Measurements from ENCODE around the gene TCEAL7.

DNA sequence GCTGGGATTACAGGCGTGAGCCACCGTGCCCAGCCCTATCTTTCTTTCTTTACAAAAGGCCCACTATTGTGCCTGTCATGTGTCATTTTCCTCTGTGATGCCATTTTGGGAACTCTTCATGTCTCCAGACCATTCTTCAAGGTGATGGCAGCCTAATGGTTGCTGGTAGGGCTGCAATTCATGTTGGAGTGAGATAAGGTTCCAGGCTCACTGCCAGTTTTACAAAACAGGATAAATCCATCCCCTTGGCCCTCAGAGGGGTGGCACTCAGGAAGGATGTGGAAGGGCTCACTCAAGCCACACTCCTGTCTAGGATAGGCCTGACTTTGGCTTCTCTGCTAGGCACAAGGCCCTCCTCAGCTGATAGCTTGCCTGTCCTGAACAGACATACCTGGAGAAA, 30.1 kb downstream of the TCEAL7 start:
- TF ChIP-seq, protein P1, sequence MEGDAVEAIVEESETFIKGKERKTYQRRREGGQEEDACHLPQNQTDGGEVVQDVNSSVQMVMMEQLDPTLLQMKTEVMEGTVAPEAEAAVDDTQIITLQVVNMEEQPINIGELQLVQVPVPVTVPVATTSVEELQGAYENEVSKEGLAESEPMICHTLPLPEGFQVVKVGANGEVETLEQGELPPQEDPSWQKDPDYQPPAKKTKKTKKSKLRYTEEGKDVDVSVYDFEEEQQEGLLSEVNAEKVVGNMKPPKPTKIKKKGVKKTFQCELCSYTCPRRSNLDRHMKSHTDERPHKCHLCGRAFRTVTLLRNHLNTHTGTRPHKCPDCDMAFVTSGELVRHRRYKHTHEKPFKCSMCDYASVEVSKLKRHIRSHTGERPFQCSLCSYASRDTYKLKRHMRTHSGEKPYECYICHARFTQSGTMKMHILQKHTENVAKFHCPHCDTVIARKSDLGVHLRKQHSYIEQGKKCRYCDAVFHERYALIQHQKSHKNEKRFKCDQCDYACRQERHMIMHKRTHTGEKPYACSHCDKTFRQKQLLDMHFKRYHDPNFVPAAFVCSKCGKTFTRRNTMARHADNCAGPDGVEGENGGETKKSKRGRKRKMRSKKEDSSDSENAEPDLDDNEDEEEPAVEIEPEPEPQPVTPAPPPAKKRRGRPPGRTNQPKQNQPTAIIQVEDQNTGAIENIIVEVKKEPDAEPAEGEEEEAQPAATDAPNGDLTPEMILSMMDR (IDR thresholded peaks at IDR 0.05; ENCODE audit: low read depth, low read length) = no peak
- TF ChIP-seq POLR2A (IDR thresholded peaks at IDR 0.05; ENCODE audit: extremely low read depth, insufficient read length) = no peak

Data from NB4 (cell line).